Measurements from ENCODE around the gene PTOV1. TPM values are rescaled to one million over a fixed set of nuclear protein-coding genes. Genes with fewer than 3 reads are reported as not detected.

The PTOV1 gene
- polyA plus RNA-seq, 1 experiment: 67.6 TPM

- CTCF ChIA-PET: no interaction called here
- H3K4me3 ChIP-seq (ENCODE audit: low read depth, low read length): no peak overlapping the region
- H3K27me3 ChIP-seq (ENCODE audit: control insufficient read depth, insufficient read depth, low read length): no peaks in the 10 kb centered on the region
- TF ChIP-seq CTCF (IDR thresholded peaks at IDR 0.05; ENCODE audit: insufficient read depth, low read depth, low read length): no peak
- POLR2A ChIA-PET: no interaction called here
- DNase-seq (ENCODE audit: low read depth): no peak
- H3K36me3 ChIP-seq (ENCODE audit: control insufficient read depth, insufficient read depth, low read length): peaks cover 43% of the 10 kb centered on the region
These were observed 4.3 kb downstream of the PTOV1 start for GRCh38 chr19:49855277-49855675.

GRCh38 chr19:49855676-49856573 lies 5.0 kb downstream of the PTOV1 start:
- CTCF ChIA-PET: no interaction called here
- H3K36me3 ChIP-seq (ENCODE audit: control insufficient read depth, insufficient read depth, low read length): peaks cover 49% of the 10 kb centered on the region

GRCh38 chr19:49856574-49857021 lies 5.6 kb downstream of the PTOV1 start:
- H3K36me3 ChIP-seq (ENCODE audit: control insufficient read depth, insufficient read depth, low read length): peaks cover 51% of the 10 kb centered on the region
- no peak for DNase-seq (ENCODE audit: low read depth)

More at GRCh38 chr19:49855676-49856573, 5.0 kb downstream of the PTOV1 start:
- TF ChIP-seq CTCF (IDR thresholded peaks at IDR 0.05; ENCODE audit: insufficient read depth, low read depth, low read length): no peak
- no peak overlapping the region for H3K4me3 ChIP-seq (ENCODE audit: low read depth, low read length)
- POLR2A ChIA-PET: no interaction called here
- no peak for DNase-seq (ENCODE audit: low read depth)
- no peaks in the 10 kb centered on the region for H3K27me3 ChIP-seq (ENCODE audit: control insufficient read depth, insufficient read depth, low read length)

GRCh38 chr19:49857061-49857837 lies 6.3 kb downstream of the PTOV1 start:
- no peaks in the 10 kb centered on the region for H3K27me3 ChIP-seq (ENCODE audit: control insufficient read depth, insufficient read depth, low read length)
- H3K4me3 ChIP-seq (ENCODE audit: low read depth, low read length): no peak overlapping the region
- TF ChIP-seq CTCF (IDR thresholded peaks at IDR 0.05; ENCODE audit: insufficient read depth, low read depth, low read length): no peak
- DNase-seq (ENCODE audit: low read depth): no peak
- ChIA-PET CTCF (no interaction called here), POLR2A (no interaction called here)
- H3K36me3 ChIP-seq (ENCODE audit: control insufficient read depth, insufficient read depth, low read length): peaks cover 51% of the 10 kb centered on the region

More at GRCh38 chr19:49856574-49857021, 5.6 kb downstream of the PTOV1 start:
- Histone ChIP-seq H3K4me3 (ENCODE audit: low read depth, low read length) (no peak overlapping the region), H3K27me3 (ENCODE audit: control insufficient read depth, insufficient read depth, low read length) (no peaks in the 10 kb centered on the region)
- TF ChIP-seq CTCF (IDR thresholded peaks at IDR 0.05; ENCODE audit: insufficient read depth, low read depth, low read length): no peak
- ChIA-PET POLR2A (no interaction called here), CTCF (no interaction called here)

GRCh38 chr19:49857838-49858087 lies 6.8 kb downstream of the PTOV1 start:
- peaks cover 51% of the 10 kb centered on the region for H3K36me3 ChIP-seq (ENCODE audit: control insufficient read depth, insufficient read depth, low read length)
- ChIA-PET CTCF (no interaction called here), POLR2A (no interaction called here)
- DNase-seq (ENCODE audit: low read depth): no peak
- no peaks in the 10 kb centered on the region for H3K27me3 ChIP-seq (ENCODE audit: control insufficient read depth, insufficient read depth, low read length)
- H3K4me3 ChIP-seq (ENCODE audit: low read depth, low read length): no peak overlapping the region
- TF ChIP-seq CTCF (IDR thresholded peaks at IDR 0.05; ENCODE audit: insufficient read depth, low read depth, low read length): no peak
